Activated CD4-positive, alpha-beta T cell treated with anti-CD3 and anti-CD28 coated beads for 48 hours (primary cell): Measurements from ENCODE around the gene ANKRD65.
"Not testable (repeated sequence)": the region's sequence is repeated elsewhere in the genome, so short reads cannot be mapped to it uniquely, and the experiment has no call there.

Source experiments
- DNase-seq: peaks from one replicate; pipeline ENCODE4 v3.0.0-alpha.2; 2020

The ANKRD65 gene

GRCh38 chr1:1430114-1430982, 9.3 kb upstream of the ANKRD65 start:
- peak; percentile 2 for DNase-seq

GRCh38 chr1:1429671-1430073, 8.6 kb upstream of the ANKRD65 start:
- no peak for DNase-seq

GRCh38 chr1:1428967-1429366, 7.9 kb upstream of the ANKRD65 start:
- not testable (repeated sequence) for DNase-seq

GRCh38 chr1:1428174-1428573, 7.1 kb upstream of the ANKRD65 start:
- no peak for DNase-seq

GRCh38 chr1:1427820-1428148, 6.7 kb upstream of the ANKRD65 start:
- DNase-seq: no peak

GRCh38 chr1:1427106-1427819, 6.2 kb upstream of the ANKRD65 start:
- DNase-seq: peak; percentile 17

DNA sequence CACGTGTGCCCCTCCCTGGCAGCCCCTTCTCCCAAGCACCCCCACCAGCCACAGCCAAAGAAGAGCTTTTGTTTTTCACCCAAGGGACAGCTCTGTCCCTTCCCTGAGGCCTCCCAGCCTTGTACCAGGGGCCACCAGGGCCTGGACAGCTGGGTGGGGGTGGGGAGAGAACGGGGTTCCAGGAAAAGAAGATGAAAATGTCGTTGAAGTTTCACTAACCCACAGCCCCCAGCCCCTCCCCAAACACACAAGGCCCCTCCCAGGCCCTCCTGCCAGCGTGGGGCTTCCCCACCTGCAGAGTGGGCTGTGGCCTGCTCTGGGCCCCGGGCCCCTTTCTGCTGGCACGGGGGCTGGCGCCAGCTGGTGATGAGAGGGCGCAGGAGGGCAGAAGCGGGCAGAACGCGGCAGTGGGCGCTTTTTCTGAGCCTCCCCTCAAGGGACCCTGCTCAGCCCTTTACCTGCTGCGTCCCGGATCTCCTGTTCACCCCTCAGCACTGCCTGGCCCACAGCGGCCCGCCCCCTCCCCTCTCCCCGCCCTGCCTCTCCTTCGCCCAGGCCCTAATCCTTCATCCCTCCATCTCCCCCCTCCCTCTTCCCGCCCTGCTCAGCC, 5.5 kb upstream of the ANKRD65 start:
- no peak for DNase-seq

DNA sequence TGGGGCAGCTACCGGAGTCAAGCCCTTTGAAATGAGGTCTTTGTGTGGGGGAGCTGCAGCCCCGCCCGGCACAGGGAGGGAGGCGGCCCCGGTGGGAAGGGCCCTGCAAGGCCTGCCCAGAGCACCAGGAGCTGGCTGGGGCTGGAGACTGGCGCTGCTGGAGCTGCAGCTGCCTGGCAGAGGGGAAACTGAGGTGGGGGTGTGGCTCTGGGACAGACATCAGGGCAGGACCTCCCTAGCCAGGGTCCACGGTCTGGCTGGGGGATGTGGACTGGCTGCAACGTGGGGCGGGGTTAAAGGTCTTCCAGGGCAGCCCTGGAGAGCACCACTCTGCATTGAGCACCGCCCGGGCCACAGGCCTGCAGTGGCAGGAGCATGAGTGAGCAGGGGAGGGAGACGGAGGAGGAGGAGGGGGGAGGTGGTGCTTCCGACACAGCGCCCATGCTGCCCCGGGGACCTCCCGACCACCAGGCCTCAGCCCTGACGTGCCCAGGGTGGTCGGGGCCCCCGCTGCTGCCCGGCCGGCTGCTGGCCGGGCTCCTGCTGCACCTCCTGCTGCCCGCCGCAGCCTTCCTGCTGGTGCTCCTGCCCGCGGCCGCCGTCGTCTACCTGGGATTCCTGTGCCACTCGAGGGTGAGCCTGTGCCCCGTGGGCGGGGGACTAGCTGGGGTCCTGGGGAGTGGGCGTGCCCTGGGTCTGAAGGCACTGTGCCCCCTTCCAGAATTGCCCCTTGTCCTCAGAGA, 4.8 kb upstream of the ANKRD65 start:
- no peak for DNase-seq

DNA sequence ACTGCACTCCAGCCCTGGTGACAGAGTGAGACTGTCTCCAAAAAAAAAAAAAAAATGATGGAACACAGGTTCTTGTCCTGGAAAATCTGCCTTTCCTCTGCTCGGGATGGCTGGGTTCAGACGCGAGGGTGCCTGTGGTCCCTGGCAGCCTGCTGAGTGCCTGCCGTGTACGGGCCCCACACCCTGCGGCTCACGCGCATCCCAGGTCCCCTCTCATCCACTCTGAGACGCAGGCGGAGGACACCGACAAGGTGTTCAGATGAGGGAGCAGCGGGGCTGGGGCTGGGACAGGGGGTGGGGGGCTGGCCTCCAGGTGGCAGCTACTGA, 4.3 kb upstream of the ANKRD65 start:
- no peak for DNase-seq

DNA sequence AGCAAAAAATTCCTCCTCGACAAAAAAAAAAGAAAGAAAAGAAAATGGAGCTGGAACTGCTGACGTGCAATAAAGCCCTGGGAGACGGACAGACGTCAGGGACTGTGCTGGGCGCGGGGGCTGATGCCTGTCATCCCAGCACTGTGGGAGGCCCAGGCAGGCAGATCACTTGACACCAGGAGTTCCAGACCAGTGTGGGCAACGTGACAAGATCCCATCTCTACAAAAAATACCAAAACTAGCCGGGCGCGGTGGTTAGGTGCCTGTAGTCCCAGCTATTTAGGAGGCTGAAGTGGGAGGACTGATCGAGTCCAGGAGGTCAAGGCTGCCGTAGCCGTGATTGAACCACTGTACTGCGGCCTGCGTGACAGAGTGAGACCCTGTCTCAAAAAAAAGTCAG, 3.6 kb upstream of the ANKRD65 start:
- DNase-seq: no peak

DNA sequence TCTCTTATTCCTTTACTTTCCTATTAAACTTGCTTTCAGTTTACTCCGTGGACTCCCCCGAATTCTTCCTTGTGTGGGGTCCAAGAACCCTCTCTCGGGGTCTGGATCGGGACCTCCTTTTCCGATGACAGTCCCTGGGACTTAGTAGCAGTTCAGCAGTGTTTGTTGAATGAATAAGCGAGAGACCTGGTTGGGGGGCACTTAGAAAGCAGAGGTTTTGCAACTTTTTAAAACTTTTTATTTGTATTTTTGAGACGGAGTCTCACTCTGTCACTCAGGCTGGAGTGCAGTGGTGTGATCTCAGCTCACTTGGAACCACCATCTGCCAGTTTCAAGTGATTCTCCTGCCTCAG, 2.1 kb upstream of the ANKRD65 start:
- no peak for DNase-seq

DNA sequence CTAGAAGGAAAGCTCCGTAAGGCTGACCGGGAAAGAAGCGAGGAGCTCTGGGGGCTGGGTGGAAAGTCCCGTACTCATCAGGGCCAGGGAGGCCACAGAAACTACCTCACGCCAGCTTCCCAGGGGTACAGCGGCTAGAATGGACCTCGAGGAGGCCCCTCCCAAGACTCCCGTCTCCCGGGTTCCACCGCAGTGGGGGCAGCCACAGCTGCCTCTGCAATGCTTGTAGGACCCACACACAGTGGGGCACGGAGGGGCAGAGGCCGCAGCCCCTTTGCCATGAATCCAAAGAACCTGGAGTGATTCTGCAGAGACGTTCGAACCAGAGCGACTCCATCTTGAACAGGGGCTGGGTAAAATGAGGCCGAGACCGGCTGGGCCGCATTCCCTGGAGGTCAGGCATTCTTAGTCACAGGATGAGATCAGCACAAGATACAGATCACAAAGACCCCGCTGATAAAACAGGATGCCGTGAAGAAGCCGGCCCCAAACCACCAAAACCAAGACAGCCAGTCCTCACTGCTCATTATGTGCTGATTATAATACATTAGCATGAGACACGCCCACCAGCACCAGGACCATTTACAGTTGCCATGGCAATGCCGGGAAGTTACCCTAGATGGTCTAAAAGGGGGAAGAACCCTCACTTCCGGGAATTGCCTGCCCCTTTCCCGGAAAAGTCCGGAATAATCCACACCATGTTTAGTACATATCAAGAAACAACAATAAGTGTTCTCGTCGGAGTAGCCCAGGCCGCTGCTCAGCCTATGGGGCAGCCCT, 1.6 kb upstream of the ANKRD65 start:
- no peak for DNase-seq

- no peak for DNase-seq
Measured at GRCh38 chr1:1421907-1422464, 910 bp upstream of the ANKRD65 start.

GRCh38 chr1:1420654-1421141, 378 bp downstream of the ANKRD65 start:
- no peak for DNase-seq

GRCh38 chr1:1419813-1420653, 1.0 kb downstream of the ANKRD65 start:
- DNase-seq: no peak

GRCh38 chr1:1419363-1419812, 1.7 kb downstream of the ANKRD65 start:
- DNase-seq: no peak

DNA sequence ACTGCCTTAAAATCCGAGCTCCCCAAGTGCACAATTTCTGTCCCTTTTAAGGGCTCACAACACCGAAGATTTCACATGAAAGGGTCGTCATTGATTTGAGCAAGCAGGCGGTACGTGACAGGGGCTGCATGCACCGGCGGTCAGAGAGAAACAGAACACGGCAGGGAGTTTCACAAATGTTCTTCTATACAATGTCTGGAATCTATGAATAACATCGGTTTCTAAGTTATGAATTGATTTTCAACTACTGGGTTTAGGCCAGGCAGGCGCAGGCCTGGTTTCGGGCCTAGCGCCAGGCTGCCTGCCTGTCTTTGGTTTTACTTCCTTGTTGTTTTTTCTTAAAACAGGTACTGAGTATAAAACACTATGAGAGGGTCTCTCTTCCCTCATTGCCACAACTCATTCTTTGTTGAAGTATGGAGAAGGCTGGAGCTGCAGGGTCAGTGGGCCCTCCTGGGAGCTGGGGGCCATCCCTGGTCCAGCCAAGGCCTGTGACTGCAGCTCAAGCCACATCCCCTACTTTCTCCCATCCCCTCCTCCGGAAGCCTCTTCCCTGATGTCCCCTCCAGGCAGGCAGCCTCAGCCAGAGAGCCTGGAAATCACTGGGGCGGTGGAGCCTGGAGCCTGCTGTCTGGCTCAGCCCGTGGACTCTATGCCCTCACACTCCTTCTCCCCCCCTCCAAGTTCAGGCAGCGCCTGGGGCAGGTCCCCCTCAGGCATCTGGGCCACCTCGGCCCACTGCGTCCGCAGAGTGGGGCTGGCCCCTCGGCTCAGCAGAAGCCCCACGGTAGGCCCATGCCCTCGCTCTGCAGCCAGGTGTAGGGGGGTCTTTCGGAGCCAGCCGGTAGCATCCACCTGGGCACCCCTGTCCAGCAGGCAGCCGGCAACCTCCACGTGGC, 2.4 kb downstream of the ANKRD65 start:
- no peak for DNase-seq

DNA sequence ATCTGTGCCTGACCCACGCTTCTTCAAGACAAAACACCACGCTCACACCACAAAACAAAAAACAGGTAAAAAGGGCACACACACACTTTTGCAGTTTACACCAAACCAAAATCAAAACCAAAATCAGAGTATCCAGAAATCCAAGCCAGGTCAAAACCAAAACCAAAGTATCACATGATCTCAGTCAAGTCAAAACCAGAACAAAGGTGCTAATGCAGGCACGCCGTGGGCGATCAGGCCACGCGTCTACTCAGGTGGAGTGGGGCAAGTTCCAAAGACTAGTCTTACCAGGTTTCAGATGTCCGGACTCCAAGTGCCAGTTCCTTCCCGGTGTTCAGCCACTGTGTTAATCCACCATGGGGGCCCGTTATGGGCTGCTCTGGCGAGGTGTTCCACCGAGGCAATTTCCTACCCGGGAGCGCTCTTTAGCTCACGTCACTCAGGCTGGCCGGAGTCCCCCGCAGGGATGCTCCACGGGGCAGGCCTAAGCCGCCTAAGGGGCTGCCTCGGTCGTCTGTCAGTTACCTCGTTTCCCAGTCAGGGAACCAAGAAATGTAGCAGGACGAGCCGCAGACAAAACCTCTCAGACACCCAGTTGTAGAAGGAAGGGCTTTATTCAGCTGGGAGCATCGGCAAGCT, 3.1 kb downstream of the ANKRD65 start:
- peak; percentile 21 for DNase-seq

DNA sequence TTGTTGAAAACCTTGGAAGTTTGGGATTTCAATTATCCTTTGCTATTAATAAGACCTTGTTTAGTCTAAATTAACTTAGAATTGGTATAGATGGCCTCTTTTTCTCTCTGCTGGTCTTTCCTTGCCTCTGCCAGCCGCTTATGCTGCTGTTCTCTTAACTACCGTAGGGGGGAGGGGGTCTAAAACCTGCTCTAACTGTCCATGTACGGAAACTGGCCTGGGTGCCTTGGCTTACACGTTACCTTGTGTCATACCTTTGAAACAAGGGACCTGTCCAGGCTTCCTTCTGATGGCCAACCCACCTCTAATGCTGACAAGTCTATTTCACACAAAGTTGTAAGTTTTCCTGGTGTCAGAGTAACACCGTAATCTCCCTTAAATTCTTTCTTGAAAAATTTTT, 3.7 kb downstream of the ANKRD65 start:
- DNase-seq: not testable (repeated sequence)

GRCh38 chr1:1415751-1416150, 5.3 kb downstream of the ANKRD65 start:
- no peak for DNase-seq
